Epithelial cell of proximal tubule (primary cell): ENCODE measurements around the gene MYO9A. TPM values are rescaled to one million over a fixed set of nuclear protein-coding genes. Genes with fewer than 3 reads are reported as not detected.

Experiments used
- DNase-seq: peaks from one replicate; pipeline ENCODE4 v3.0.0-alpha.2; 2011; ENCODE audit warnings: low read depth
- H3K4me3 ChIP-seq: 2 replicates; pipeline ENCODE4 v1.5.1; 2011; ENCODE audit warnings: low read depth, mild to moderate bottlenecking, low read length
- total RNA-seq: library from RNA; depleted of rRNA; stranded (reverse); fragments of >200 nt; gene quantifications from 2 replicates; pipeline ENCODE4 v1.2.3, GENCODE V29; 2015
- TF ChIP-seq, protein P1 (sequence below): conservative IDR thresholded peaks from 2 replicates; pipeline ENCODE4 v1.5.1; 2012; ENCODE audit warnings: low read depth, mild to moderate bottlenecking, low read length

MYO9A gene
- total RNA-seq, 1 donor from 2014 or later: 18.1 TPM

DNA sequence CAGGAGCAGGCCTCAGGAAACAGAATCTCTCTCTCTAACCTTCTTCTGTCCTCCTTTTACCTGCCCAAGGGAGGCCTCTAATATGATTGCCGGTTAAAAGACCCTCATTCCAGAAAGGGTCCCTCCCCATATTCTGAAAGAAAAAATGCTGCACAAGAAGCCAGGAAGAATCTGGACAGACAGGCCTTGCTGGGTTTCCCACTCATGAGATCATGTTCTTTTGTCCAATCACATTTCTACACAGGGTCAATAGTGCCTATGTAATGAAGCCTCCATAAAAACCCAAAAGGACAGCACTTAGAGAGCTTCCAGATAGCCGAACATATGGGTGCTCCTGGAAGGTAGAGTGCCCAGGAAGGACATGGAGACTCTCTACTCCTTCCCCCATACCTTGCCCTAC, 146.0 kb downstream of the MYO9A start:
- DNase-seq: no peak
- TF ChIP-seq, protein P1, sequence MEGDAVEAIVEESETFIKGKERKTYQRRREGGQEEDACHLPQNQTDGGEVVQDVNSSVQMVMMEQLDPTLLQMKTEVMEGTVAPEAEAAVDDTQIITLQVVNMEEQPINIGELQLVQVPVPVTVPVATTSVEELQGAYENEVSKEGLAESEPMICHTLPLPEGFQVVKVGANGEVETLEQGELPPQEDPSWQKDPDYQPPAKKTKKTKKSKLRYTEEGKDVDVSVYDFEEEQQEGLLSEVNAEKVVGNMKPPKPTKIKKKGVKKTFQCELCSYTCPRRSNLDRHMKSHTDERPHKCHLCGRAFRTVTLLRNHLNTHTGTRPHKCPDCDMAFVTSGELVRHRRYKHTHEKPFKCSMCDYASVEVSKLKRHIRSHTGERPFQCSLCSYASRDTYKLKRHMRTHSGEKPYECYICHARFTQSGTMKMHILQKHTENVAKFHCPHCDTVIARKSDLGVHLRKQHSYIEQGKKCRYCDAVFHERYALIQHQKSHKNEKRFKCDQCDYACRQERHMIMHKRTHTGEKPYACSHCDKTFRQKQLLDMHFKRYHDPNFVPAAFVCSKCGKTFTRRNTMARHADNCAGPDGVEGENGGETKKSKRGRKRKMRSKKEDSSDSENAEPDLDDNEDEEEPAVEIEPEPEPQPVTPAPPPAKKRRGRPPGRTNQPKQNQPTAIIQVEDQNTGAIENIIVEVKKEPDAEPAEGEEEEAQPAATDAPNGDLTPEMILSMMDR: no peak
- no peak overlapping the region for H3K4me3 ChIP-seq

GRCh38 chr15:71970435-71970834, 147.5 kb downstream of the MYO9A start:
- TF ChIP-seq, protein P1: no peak

DNA sequence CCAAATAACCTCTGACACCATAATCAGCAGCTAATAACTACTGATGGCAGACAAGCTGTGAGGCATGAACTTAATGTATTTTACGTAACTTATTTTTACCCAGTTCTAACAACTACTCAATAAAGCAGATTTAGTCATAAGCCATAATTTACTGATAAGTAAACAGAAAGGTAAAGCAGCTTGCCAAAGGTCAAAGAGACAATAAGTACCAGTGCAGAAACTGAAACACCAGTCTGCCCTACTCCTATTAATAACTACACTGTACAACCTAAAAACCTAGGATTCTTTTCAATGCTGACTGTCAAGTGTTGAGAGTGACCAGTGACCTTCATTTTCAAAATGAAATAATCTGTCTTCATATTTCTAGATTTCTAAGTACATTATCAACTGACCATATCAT, 155.4 kb downstream of the MYO9A start:
- no peak for DNase-seq
- TF ChIP-seq, protein P1: no peak
- no peak overlapping the region for H3K4me3 ChIP-seq

More at GRCh38 chr15:71970435-71970834, 147.5 kb downstream of the MYO9A start:
- DNase-seq: no peak
- H3K4me3 ChIP-seq: no peak overlapping the region

- H3K4me3 ChIP-seq: no peak overlapping the region
- TF ChIP-seq, protein P1: no peak
- no peak for DNase-seq
These were observed 160.9 kb downstream of the MYO9A start for GRCh38 chr15:71957026-71957425.

DNA sequence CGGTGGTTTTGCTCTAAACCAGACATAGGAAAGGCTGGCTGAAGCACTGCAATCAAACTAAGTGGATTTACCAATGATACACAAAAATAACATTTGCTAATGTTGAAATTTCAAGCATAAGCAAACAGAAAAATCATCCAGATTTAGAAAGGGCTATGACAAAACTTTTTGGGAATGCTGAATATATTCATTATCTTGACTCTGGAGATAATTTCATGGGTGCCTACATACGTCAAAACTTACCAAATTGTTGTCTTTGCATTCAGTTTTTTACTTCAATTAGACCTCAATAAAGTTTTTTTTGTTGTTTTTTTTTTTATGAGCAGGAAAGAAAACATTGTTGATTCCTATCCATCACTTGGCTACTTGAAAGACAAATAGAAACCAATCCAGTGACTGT, 166.8 kb downstream of the MYO9A start:
- no peak for DNase-seq
- TF ChIP-seq, protein P1: no peak

GRCh38 chr15:71945012-71945411, 172.9 kb downstream of the MYO9A start:
- TF ChIP-seq, protein P1: no peak
- no peak overlapping the region for H3K4me3 ChIP-seq
- DNase-seq: no peak

More for the DNA sequence above, 166.8 kb downstream of the MYO9A start:
- no peak overlapping the region for H3K4me3 ChIP-seq

GRCh38 chr15:71943806-71944205, 174.1 kb downstream of the MYO9A start:
- TF ChIP-seq, protein P1: no peak
- H3K4me3 ChIP-seq: no peak overlapping the region
- DNase-seq: no peak
